Breast epithelium (tissue), 4 donors: ENCODE measurements around the gene C11orf54. TPM values are rescaled to one million over a fixed set of nuclear protein-coding genes. Genes with fewer than 3 reads are reported as not detected.

Source experiments
- DNase-seq, 2 donors: peaks; one replicate each; pipeline ENCODE4 v3.0.0-alpha.2; 2019; ENCODE audit warnings: low spot score in 2 of 2
- H3K27ac ChIP-seq, 2 donors: fragments of 200-600 bp; sonication (generic) in 1 of 2; one replicate each; pipeline ENCODE4 v1.5.1; 2016 to 2019; ENCODE audit warnings: mild to moderate bottlenecking in 1 of 2
- H3K27me3 ChIP-seq, 2 donors: fragments of 200-600 bp; sonication (generic) in 1 of 2; one replicate each; pipeline versions ENCODE4 v1.5.1 to v1.6.0; 2017 to 2019; ENCODE audit warnings: control low read depth in 1 of 2, mild to moderate bottlenecking in 1 of 2
- H3K36me3 ChIP-seq: fragments of 200-600 bp; one replicate; pipeline ENCODE4 v1.5.1; 2019
- H3K4me1 ChIP-seq, 2 donors: fragments of 200-600 bp; sonication (generic); one replicate each; pipeline ENCODE4 v1.5.1; 2016 to 2019; ENCODE audit warnings: control low read depth in 1 of 2
- H3K4me3 ChIP-seq, 3 donors: fragments of 200-600 bp; sonication (generic); 1 replicate in 2 of 3; 2 replicates in 1 of 3; pipeline ENCODE4 v1.5.1; 2016 to 2019; ENCODE audit warnings: mild to moderate bottlenecking in 3 of 3, moderate library complexity in 2 of 3
- H3K9me3 ChIP-seq, 2 donors: fragments of 200-600 bp; sonication (generic) in 1 of 2; one replicate each; pipeline ENCODE4 v1.5.1; 2016 to 2019; ENCODE audit warnings: control low read depth in 1 of 2
- CTCF ChIP-seq, 3 donors: fragments of 450-650 bp; IDR thresholded peaks; one replicate each; pipeline ENCODE4 v1.5.1; 2016 to 2017; ENCODE audit warnings: antibody characterized with exemption in 3 of 3, mild to moderate bottlenecking in 3 of 3, moderate library complexity in 3 of 3
- POLR2A ChIP-seq: fragments of 450-650 bp; IDR thresholded peaks from one replicate; pipeline ENCODE4 v1.6.1; 2016; ENCODE audit warnings: antibody characterized with exemption, mild to moderate bottlenecking, moderate library complexity
- POLR2AphosphoS5 ChIP-seq, 3 donors: sonication (generic); formaldehyde crosslinking; IDR thresholded peaks; one replicate each; pipeline ENCODE4 v1.6.1; 2017; ENCODE audit warnings: antibody characterized with exemption in 3 of 3
- intact Hi-C: fragments of 100-400 bp; cut with DNase I; formaldehyde crosslinking; loops from one replicate; pipeline ENCODE4 v1.15.1; 2023; ENCODE audit warnings: low total_unique reads
- total RNA-seq, 3 donors: library from RNA; depleted of rRNA; stranded (reverse); fragments of >200 nt; gene quantifications; one replicate each; pipeline ENCODE4 v1.1.0, GENCODE V29; 2016

The C11orf54 gene
- total RNA-seq, 3 donors from 2014 or later, result 32.8 to 53.7 (median 53.1) TPM

- H3K27ac ChIP-seq, result peak overlapping the region in 1 of 2 donors; percentile 15
- no peak overlapping the region for H3K4me3 ChIP-seq
- no peaks in the 10 kb centered on the region for H3K9me3 ChIP-seq
- no peaks in the 10 kb centered on the region for H3K27me3 ChIP-seq
- no peak for TF ChIP-seq POLR2AphosphoS5 (IDR thresholded peaks at IDR 0.05)
- TF ChIP-seq POLR2A, result no peak
- no peak for TF ChIP-seq CTCF (IDR thresholded peaks at IDR 0.05)
- H3K4me1 ChIP-seq, result no peaks in the 10 kb centered on the region
- intact Hi-C loops, result no loop called here
- DNase-seq, result no peak
- peaks cover 8% of the 10 kb centered on the region for H3K36me3 ChIP-seq
Measured at GRCh38 chr11:93728792-93729128, 12.7 kb upstream of the C11orf54 start.

- Histone ChIP-seq H3K36me3 (peaks cover 8% of the 10 kb centered on the region), H3K4me1 (no peaks in the 10 kb centered on the region), H3K4me3 (no peak overlapping the region), H3K27me3 (no peaks in the 10 kb centered on the region), H3K27ac (no peak overlapping the region), H3K9me3 (no peaks in the 10 kb centered on the region)
- no peak for DNase-seq
- no peak for TF ChIP-seq POLR2A
- TF ChIP-seq CTCF (IDR thresholded peaks at IDR 0.05), result no peak
- TF ChIP-seq POLR2AphosphoS5 (IDR thresholded peaks at IDR 0.05), result no peak
- intact Hi-C loops, result no loop called here
Measured at GRCh38 chr11:93729129-93729616, 12.3 kb upstream of the C11orf54 start.

GRCh38 chr11:93730108-93731107 is 11.1 kb upstream of the C11orf54 start:
- DNase-seq, result no peak
- no peaks in the 10 kb centered on the region for H3K27me3 ChIP-seq
- intact Hi-C loops, result no loop called here
- TF ChIP-seq CTCF (IDR thresholded peaks at IDR 0.05) (no peak), POLR2AphosphoS5 (IDR thresholded peaks at IDR 0.05) (no peak), POLR2A (no peak)
- H3K27ac ChIP-seq, result no peak overlapping the region
- H3K36me3 ChIP-seq, result peaks cover 10% of the 10 kb centered on the region
- H3K4me1 ChIP-seq, result no peaks in the 10 kb centered on the region
- no peak overlapping the region for H3K4me3 ChIP-seq
- no peaks in the 10 kb centered on the region for H3K9me3 ChIP-seq

DNA sequence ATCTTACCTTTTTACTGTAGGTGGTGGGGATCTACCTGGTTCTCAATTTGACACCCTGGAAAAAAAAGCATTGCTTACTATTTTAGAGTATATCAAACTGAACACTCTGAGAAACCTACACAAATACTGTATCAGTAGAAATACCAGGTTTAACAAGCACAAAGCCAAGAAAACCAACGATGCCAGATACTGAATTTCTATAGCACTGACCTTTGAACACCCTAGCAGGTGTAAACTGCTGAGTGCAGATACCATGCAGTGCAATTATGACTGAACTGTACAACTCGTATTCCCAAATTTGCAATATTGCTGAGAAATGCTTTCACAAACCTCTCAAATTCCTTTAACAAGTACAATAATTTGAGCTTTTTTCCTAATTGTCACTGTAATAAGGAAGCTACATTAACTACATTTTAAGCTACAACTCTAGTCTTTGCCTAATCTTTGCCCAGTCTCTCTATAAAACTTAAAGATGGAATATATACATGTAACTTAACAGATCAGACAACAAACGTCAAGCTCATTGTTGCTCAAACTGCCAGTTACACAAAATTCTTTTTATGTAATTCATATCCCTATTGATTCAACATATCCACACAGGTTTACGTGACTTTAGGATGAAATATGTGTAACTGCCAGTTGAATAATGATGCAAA is 9.1 kb upstream of the C11orf54 start:
- H3K9me3 ChIP-seq, result no peaks in the 10 kb centered on the region
- H3K27me3 ChIP-seq, result no peaks in the 10 kb centered on the region
- no peak for DNase-seq
- H3K4me1 ChIP-seq, result no peaks in the 10 kb centered on the region
- no peak overlapping the region for H3K27ac ChIP-seq
- TF ChIP-seq CTCF (IDR thresholded peaks at IDR 0.05), result no peak
- no peak for TF ChIP-seq POLR2AphosphoS5 (IDR thresholded peaks at IDR 0.05)
- TF ChIP-seq POLR2A, result no peak
- H3K36me3 ChIP-seq, result peaks cover 24% of the 10 kb centered on the region
- H3K4me3 ChIP-seq, result no peak overlapping the region
- intact Hi-C loops, result loop anchor here (2.0 kb wide), 1 partner anchor 38 kb away; no protein-coding TSS in a partner anchor
